Duodenal mucosa (tissue), 2 donors: Measurements from ENCODE around the gene OR51B6.

Experiments
- H3K27ac ChIP-seq: one replicate; pipeline ENCODE4 v1.7.0; 2013; ENCODE audit warnings: low read depth, low read length
- H3K27me3 ChIP-seq, 2 donors: one replicate each; pipeline ENCODE4 v1.7.0; 2013; ENCODE audit warnings: low read length in 2 of 2, control low read depth in 1 of 2; ENCODE audit not compliant: insufficient read depth in 2 of 2, control insufficient read depth in 1 of 2
- H3K36me3 ChIP-seq, 2 donors: one replicate each; pipeline ENCODE4 v1.7.0; 2013; ENCODE audit warnings: low read length in 2 of 2, control low read depth in 1 of 2; ENCODE audit not compliant: insufficient read depth in 2 of 2, control insufficient read depth in 1 of 2
- H3K4me1 ChIP-seq, 2 donors: one replicate each; pipeline ENCODE4 v1.7.0; 2013; ENCODE audit warnings: low read length in 2 of 2, control low read depth in 1 of 2; ENCODE audit not compliant: insufficient read depth in 2 of 2, control insufficient read depth in 1 of 2
- H3K4me3 ChIP-seq, 2 donors: one replicate each; pipeline ENCODE4 v1.7.0; 2013; ENCODE audit warnings: low read length in 2 of 2, low read depth in 1 of 2
- H3K9ac ChIP-seq, 2 donors: one replicate each; pipeline ENCODE4 v1.7.0; 2013; ENCODE audit warnings: low read length in 2 of 2, low read depth in 1 of 2
- H3K9me3 ChIP-seq, 2 donors: one replicate each; pipeline ENCODE4 v1.7.0; 2013; ENCODE audit warnings: low read length in 2 of 2, control low read depth in 1 of 2; ENCODE audit not compliant: control insufficient read depth in 1 of 2

OR51B6 gene

DNA sequence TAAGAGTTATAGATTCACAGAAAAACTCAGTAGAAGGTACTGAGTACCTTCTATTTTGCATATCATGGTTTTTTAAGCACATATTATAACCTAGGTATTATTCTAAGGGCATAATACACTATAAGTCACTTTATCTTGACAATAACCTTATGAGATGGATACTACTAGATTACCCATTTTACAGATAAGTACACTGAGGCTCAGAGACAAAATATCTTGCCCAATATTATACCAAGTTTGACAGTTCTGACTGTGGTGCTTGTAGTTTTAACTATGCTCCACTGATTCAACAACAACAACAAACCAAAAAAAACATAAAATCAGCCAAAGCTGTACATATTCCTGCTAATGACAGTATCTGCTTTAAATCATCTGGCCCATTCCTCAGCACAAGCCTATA is 42.8 kb downstream of the OR51B6 start:
- Histone ChIP-seq H3K36me3 (no peaks in the 10 kb centered on the region), H3K9me3 (no peaks in the 10 kb centered on the region), H3K27me3 (no peaks in the 10 kb centered on the region), H3K9ac (no peak overlapping the region), H3K27ac (no peak overlapping the region), H3K4me1 (no peaks in the 10 kb centered on the region), H3K4me3 (no peak overlapping the region)

DNA sequence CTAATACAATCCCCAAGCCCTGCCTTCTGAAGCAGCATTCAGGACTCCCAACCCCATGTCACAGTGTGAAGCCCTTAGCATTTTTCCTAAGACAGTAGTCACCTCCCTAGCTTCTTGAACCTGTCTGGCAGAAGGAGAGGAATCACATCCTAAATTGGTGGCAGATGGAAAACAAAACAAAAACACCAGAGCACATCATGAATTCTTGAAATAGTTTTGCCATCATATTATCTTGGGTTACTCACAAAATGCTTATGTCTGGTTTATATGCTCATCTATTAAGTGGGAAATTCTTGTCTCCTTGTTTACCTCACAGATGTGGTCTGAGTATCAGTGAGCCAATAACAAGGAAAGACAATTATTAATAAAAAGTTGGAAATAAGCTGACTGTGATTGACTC is 47.6 kb downstream of the OR51B6 start:
- H3K27ac ChIP-seq = no peak overlapping the region
- H3K9ac ChIP-seq = no peak overlapping the region
- H3K9me3 ChIP-seq = no peaks in the 10 kb centered on the region
- no peaks in the 10 kb centered on the region for H3K36me3 ChIP-seq
- no peaks in the 10 kb centered on the region for H3K27me3 ChIP-seq
- no peaks in the 10 kb centered on the region for H3K4me1 ChIP-seq
- H3K4me3 ChIP-seq = no peak overlapping the region
